ENCODE data around the gene POLR1H.
"Not testable (repeated sequence)": the region's sequence is repeated elsewhere in the genome, so short reads cannot be mapped to it uniquely, and the experiment has no call there.

POLR1H gene

DNA sequence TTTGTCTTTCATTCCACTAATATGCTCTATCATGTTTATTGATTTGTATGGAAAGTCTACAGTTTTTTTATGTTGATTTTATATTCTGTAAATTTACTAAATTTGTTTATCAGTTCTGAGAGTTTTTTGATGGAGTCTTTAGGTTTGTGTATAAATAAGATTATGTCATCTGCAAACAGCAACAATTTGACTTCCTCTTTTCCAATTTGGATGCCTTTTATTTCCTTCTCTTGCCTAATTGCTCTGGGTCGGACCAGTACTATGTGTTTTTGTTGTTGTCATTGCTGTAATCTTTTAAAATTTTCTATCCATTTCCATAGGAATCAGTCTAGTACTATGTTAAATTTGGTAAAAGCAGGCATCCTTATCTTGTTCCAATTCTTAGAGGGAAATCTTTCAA lies 31.5 kb upstream of the POLR1H start:
- no peak for DNase-seq (ENCODE audit: low read depth)
- no peak for TF ChIP-seq MYC (IDR thresholded peaks at IDR 0.05; ENCODE audit: low read depth, low read length)
- TF ChIP-seq, protein P1, sequence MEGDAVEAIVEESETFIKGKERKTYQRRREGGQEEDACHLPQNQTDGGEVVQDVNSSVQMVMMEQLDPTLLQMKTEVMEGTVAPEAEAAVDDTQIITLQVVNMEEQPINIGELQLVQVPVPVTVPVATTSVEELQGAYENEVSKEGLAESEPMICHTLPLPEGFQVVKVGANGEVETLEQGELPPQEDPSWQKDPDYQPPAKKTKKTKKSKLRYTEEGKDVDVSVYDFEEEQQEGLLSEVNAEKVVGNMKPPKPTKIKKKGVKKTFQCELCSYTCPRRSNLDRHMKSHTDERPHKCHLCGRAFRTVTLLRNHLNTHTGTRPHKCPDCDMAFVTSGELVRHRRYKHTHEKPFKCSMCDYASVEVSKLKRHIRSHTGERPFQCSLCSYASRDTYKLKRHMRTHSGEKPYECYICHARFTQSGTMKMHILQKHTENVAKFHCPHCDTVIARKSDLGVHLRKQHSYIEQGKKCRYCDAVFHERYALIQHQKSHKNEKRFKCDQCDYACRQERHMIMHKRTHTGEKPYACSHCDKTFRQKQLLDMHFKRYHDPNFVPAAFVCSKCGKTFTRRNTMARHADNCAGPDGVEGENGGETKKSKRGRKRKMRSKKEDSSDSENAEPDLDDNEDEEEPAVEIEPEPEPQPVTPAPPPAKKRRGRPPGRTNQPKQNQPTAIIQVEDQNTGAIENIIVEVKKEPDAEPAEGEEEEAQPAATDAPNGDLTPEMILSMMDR (IDR thresholded peaks at IDR 0.05; ENCODE audit: low read depth, low read length) = no peak
- TF ChIP-seq POLR2A (IDR thresholded peaks at IDR 0.05; ENCODE audit: extremely low read depth, insufficient read length) = no peak
- TF ChIP-seq, protein P2, sequence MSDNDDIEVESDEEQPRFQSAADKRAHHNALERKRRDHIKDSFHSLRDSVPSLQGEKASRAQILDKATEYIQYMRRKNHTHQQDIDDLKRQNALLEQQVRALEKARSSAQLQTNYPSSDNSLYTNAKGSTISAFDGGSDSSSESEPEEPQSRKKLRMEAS (IDR thresholded peaks at IDR 0.05; ENCODE audit: low read depth, low read length) = no peak
- no peak overlapping the region for H3K4me3 ChIP-seq (ENCODE audit: low read depth, low read length)

DNA sequence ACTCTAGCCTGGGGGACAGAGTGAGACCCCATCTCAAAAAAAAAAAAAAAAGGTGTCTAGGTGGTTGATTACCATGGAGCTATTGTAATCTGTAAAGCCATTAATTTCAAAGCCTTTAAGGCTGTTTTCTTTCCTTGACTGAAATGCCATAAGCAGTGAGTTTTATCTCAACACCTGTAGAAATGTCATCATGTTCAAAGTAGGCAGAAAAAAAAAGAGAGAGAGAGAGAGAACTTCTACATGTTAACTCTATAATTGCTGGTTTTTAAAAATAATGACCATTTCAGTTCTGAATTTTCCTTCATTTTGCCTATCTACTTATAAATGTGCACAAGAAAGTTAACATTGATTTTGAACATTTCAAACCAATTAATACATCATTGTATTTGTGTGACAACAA lies 29.7 kb upstream of the POLR1H start:
- no peak overlapping the region for H3K4me3 ChIP-seq (ENCODE audit: low read depth, low read length)
- no peak for TF ChIP-seq POLR2A (IDR thresholded peaks at IDR 0.05; ENCODE audit: extremely low read depth, insufficient read length)
- TF ChIP-seq, protein P1 (IDR thresholded peaks at IDR 0.05; ENCODE audit: low read depth, low read length) = no peak
- TF ChIP-seq, protein P2 (IDR thresholded peaks at IDR 0.05; ENCODE audit: low read depth, low read length) = no peak
- no peak for TF ChIP-seq MYC (IDR thresholded peaks at IDR 0.05; ENCODE audit: low read depth, low read length)
- DNase-seq (ENCODE audit: low read depth) = no peak

DNA sequence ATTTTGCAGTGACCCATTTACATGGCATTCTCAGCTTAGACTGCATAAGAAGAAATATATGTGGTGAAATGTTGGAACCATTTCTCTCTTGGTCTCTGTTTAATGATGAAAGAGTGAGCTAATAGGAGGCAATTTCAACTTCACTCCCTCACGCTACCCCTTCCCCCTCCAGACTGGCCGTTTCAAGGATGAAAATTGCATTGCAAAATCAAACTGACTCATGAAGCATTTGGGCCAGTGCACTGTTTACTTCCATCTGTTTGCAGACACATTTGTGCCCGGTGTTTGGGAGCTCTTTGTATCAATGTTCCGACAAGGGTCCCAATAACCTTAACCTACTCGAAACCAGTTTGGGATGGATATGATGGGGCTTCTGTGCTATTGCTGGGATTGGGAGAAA lies 27.6 kb upstream of the POLR1H start:
- H3K4me3 ChIP-seq (ENCODE audit: low read depth, low read length) = not testable (repeated sequence)
- peak; percentile 90 for DNase-seq (ENCODE audit: low read depth)

DNA sequence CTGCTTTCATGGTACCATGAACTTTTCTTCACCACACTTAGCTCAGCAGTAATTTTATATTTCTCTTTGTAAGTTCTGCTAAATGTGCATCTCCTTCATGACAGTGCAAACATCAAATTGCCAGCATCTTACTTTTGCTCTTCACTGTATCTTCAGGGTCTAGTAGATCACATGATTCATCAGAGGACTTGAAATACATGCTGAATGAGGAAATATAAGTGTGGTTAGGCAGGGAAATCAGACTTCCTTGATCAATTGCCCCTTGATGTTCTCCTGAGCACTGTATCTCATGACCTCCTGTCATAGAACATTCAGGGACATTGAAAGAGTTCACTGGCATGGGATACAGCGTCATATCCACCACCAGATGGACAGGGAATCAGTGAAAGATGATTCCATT lies 25.3 kb upstream of the POLR1H start:
- no peak overlapping the region for H3K4me3 ChIP-seq (ENCODE audit: low read depth, low read length)
- TF ChIP-seq MYC (IDR thresholded peaks at IDR 0.05; ENCODE audit: low read depth, low read length) (no peak), POLR2A (IDR thresholded peaks at IDR 0.05; ENCODE audit: extremely low read depth, insufficient read length) (no peak)
- TF ChIP-seq, protein P2 (IDR thresholded peaks at IDR 0.05; ENCODE audit: low read depth, low read length) = no peak
- TF ChIP-seq, protein P1 (IDR thresholded peaks at IDR 0.05; ENCODE audit: low read depth, low read length) = no peak
- DNase-seq (ENCODE audit: low read depth) = no peak

DNA sequence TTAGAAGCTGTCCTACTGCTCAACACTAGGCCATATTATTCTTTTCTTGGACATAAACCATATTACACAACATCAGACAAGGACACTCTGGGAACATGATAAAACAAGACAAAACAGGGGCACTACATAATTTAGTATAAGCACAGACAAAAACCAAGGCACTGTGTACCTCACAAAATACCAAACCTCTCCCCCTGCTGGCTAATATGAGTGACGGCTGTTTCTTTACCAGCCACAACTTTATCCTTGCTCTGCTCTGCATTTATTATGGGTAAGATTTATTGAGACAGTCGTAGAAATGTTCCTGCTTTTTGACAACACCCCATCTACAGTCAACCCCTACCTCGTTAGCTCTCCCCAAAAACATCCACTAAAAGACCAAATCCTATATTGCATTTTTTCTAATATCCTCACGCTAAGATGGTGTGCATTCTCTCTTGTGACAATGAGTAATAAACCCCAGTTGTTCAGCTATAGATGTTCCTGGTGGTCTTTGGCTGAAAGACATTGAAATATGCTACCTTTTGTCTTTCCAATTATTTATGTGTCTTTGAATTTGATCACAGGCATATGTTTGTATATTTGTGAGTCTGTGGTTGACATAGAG lies 23.8 kb upstream of the POLR1H start:
- H3K4me3 ChIP-seq (ENCODE audit: low read depth, low read length) = no peak overlapping the region
- TF ChIP-seq, protein P1 (IDR thresholded peaks at IDR 0.05; ENCODE audit: low read depth, low read length) = peak; percentile 56
- TF ChIP-seq POLR2A (IDR thresholded peaks at IDR 0.05; ENCODE audit: extremely low read depth, insufficient read length) (no peak), MYC (IDR thresholded peaks at IDR 0.05; ENCODE audit: low read depth, low read length) (no peak)
- DNase-seq (ENCODE audit: low read depth) = peak; percentile 50

DNA sequence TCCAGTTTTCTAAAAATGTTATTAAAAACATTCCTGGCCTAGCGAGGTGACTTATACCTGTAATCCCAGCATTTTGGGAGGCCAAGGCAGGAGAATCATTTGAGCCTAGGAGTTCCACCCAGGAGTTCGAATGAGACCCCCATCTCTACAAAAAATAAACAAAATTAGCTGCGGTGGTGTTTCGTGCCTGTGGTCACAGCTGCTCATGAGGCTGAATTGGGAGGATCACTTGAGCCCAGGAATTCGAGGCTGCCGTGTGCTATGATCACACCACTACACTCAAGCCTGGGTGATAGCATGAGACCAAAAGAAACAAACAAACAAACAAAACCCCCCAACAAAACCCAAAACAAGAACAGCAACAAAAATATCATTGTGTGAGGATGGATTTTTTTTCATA lies 19.8 kb upstream of the POLR1H start:
- no peak for DNase-seq (ENCODE audit: low read depth)
- TF ChIP-seq, protein P1 (IDR thresholded peaks at IDR 0.05; ENCODE audit: low read depth, low read length) = no peak
- TF ChIP-seq POLR2A (IDR thresholded peaks at IDR 0.05; ENCODE audit: extremely low read depth, insufficient read length) = no peak
- TF ChIP-seq, protein P2 (IDR thresholded peaks at IDR 0.05; ENCODE audit: low read depth, low read length) = no peak
- no peak for TF ChIP-seq MYC (IDR thresholded peaks at IDR 0.05; ENCODE audit: low read depth, low read length)
- no peak overlapping the region for H3K4me3 ChIP-seq (ENCODE audit: low read depth, low read length)

All from NB4 (cell line).